HG03159 (cell line): ENCODE results near the gene CRYBB3.

Experiments
- ATAC-seq: cut with Tn5 transposase; IDR thresholded peaks from one replicate; pipeline ENCODE4 v1.9.1; 2021; ENCODE audit warnings: mild to moderate bottlenecking, moderate library complexity; ENCODE audit not compliant: unreplicated experiment

The CRYBB3 gene

DNA sequence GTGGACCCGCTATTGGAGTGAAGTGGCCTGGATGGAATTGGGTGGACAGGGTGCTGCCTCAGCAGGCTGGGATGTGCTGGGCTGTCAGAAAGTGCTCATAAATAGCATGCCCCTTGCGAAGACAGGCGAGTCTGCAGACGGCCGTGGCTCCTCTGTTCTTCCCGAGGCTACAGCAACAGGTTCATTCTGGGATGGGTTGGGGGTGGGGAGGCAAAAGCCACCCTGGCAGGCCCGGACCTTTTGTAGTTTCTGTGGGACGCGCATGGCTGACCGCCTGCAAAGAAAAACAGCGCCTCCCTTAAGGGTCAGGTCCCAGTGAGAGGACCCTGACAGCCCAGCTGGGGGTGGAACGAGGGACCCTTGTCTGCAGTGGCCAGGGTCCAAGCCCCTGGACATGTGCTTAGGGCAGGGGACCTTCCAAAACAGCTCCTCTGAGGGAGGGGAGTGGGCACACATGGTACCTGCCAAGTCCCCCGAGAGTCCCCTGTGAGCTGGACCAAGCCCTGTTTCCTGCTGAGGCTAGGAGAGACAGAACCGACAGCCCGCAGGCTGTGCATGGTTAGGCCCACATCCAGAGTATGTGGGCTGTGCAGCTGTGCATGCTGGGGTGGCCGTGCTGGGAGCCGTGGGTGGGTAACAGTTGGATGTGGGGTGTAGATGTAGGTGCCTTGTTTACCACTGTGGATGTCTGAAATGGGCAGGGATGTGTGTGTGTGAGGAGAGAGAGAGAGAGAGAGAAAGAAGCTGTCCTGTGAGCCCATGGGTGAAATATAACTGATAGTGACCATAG lies at the start of gene CRYBB3:
Gene CRYBB3 (plus strand): TSS at position 128 of the 790 bp plus-strand sequence. CDS start 1,539 bp downstream, outside the sequence.
- ATAC-seq, result no peak

DNA sequence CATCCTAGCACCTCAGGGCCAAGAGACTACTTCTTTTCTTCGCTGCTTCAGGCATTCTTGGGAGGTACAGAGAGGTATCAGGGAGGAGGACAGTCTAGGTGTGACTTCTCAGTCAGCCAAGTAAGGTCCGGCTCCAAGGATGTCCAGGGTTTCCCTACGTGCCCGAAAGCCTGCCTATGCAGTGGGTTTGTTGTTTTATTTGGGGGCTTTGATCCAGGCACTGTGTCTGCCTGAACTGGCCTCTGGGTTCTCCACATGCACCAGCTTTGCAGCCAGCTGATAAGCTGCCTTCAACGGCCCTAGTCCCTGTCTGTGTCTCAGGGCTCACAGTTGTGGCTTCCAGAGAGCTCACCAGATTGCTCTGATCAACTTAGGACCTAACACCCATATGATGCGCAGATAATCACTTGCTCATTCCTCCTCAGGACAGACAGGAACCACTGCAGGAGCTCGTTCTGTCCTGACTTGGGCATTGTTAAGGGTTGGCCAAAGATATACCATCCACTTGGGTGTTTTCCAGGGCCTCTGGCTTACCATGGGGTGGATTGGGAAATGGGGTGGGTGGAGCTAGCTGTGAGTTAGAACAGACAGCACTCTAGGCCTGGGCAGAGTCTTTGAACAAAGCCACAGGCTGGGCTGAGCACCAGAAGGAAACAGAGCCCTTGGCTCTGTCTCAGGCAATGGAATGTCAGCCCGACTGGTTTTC lies 45.5 kb upstream of the CRYBB3 start:
- ATAC-seq, result no peak

- ATAC-seq, result no peak
Measured at GRCh38 chr22:25154667-25154999, 45.0 kb upstream of the CRYBB3 start.

DNA sequence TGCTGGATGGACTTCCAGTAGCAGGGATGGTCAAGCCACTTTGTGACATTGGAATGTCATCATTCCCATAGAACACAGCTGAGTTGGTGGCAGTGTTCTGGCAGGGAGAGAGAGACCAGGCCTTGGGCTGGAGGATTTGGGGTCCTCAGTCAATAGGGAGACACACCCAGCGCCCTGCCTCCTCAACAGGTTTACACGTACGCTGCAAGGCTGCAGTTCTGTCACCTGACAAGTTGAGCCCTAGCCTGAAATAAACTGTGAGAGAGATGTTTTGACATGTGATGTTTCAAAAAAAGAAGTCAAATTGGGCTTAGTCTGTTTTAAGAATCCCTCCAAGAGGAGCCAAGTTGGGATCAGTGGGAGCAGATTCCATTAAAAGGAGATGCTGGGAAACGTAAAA lies 42.9 kb upstream of the CRYBB3 start:
- ATAC-seq, result no peak

GRCh38 chr22:25159028-25159427 lies 40.6 kb upstream of the CRYBB3 start:
- ATAC-seq, result no peak

DNA sequence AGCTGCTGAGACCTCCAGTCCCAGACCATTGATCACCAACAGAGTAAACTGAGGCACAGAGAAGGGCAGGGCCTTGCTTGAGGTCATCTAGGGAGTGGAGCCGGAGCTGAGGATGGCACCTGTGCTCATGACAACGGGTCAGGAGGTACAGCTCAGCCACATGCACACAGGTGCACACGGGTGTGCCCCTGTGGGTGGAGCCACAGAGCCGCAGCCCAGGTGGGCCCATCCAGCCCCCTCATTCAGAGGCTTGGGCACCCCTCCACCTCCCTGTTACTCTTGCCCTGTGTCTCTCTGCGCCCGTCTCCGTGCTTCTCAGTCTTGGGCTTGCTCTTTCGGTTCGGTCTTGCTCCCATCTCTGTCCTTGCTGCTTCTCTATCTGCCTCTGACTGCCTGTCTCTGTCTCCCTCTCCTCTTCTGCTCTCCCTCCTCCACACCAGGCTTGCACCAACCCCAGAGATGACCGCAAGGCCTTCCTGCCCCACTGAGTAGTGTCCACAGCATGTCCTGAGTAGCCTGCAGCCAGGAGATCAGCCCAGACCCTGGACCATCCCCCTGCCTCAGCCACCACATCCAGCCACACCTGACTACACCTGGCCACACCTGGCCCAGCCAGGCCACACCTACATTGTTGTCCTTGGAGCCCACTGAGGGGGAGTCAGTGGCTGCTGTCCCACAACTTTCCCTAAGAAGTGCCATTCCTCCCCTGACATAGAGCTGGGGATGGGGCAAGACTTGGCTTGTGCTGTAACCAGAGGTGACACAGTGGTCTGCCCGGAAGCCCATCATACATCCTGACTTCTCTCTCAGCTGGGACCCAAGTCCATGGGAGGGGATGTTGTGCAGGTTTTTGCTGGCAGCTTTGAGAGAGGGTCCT lies 39.3 kb upstream of the CRYBB3 start:
- ATAC-seq, result no peak

- no peak for ATAC-seq
Measured at GRCh38 chr22:25161017-25161915, 38.4 kb upstream of the CRYBB3 start.

DNA sequence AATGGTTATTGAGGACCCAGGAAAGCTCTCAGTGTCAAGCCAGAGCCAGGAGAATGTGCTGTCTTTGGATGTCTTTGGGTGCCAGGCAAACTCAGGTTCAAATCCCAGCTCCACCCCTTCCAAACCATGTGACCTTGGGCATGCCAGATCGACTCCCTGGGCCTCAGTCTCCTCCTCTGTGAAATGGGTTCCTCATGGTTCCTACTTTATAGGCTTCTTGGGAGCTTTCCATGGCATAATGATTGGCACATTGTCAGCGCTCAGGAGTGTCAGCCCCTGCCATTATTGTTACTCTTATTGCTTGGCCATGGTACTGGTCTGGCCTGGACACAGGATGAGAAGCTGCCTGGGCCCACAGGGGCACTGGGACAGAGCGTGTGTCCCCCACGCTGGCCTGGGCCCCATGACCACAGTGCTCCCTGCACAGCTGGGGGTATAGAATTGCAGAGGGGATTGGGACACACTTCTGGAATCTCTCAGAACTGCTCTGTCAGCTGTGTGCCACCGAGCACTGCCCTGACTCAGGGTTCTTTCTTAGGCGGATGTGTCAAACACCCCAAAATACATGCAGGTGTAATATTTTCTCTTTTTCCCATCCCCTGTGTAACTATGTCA lies 37.6 kb upstream of the CRYBB3 start:
- no peak for ATAC-seq

GRCh38 chr22:25162561-25162960 lies 37.1 kb upstream of the CRYBB3 start:
- ATAC-seq, result no peak

- ATAC-seq, result no peak
Measured at GRCh38 chr22:25165785-25166184, 33.9 kb upstream of the CRYBB3 start.

DNA sequence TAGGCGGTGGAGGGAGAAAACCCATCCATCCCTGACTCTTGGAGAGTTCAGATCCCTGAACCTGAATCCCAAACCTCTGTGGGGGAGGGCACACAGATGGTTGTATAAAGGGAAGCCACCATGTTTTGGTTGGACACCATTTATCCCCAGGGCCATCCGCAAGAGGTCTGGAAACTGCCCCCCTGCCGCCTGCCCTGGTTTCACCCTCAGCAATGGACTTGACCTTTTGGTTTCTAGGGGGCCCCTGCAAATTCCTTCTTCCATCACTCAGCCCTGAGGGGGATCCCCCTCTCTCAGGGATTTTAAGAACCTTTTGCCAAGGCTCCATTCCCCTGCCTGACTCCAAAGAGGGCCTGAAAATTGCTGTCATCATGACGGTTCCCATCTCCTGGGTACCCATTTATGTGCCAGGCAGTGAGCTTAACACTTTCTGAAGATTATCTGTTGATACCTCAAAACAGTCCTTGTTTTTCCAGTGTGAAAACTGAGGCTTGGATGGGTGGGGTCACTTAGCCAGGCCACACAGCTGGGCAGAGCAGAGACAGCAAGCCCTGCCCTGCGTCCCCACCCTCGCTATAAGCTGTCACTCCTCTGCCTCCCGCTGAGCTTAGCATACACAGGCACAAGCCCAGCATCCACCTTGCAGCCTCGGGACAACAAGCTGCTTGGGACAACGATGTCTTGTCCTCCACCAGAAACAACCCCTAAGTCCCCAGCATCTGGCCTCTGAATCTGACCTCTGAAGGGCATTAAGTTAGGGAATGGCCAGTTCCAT lies 33.2 kb upstream of the CRYBB3 start:
- ATAC-seq, result no peak

- ATAC-seq, result no peak
Measured at GRCh38 chr22:25167082-25167481, 32.6 kb upstream of the CRYBB3 start.

- ATAC-seq, result no peak
Measured at GRCh38 chr22:25167834-25168601, 31.6 kb upstream of the CRYBB3 start.

GRCh38 chr22:25169278-25170031 lies 30.2 kb upstream of the CRYBB3 start:
- ATAC-seq, result no peak

DNA sequence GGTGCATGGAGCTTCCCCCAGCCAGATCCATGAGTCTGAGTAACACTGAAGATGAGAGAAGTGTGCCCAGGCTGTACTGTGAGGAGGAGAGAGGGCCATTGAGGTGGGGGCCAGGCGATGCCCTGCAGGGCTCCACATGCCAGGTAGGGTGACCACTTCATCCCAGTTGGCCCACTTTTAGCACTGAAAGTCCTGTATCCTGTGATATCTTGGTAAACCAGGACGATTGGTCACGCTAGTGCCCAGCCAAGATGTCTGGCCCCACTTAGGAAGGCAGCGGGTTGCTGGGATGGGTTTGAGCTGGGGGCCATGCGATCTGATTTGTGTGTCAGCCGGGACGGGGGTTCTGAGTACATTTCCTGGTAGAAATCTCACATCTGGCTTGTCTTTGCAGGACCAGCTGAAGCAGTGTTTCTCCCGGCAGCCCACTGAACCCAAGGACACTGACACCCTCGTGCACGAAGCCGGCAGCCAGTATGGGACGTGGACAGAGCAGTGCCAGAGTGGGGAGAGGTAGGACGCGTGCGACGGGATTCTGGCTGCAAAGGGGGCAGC lies 29.2 kb upstream of the CRYBB3 start:
- ATAC-seq, result no peak

GRCh38 chr22:25172153-25172552 lies 27.5 kb upstream of the CRYBB3 start:
- ATAC-seq, result no peak

DNA sequence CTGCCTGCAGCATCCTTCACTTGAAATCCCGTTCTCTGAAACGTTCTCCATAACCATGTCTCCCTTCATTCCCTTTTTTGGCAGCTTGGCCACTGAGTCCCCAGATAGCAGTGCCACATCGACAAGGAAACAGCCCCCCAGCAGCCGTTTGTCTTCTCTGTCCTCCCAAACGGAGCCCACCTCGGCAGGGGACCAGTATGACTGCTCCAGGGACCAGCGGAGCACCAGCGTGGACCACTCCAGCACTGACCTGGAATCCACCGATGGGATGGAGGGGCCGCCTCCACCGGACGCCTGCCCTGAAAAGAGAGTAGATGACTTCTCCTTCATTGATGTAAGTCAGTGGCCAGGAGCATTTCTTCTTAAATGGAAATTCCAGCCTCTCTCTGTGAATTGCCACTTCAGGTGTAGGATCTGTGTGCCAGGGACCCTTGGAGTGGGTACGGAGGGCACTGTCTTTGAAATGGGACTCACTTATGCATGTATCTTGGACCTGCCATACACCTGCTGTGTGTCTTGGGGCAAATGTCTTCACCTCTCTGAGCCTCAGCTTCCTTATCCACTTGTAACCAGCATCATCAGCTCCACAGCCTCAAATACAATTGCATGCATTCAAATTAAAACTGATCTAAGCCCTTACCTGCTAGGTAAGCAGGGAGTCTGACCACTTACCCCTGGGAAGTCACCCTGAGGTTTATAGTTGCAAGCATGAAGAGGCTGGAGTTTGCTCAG lies 25.3 kb upstream of the CRYBB3 start:
- ATAC-seq, result no peak
